Fibroblast of mammary gland (primary cell): ENCODE measurements around the gene CMIP.

Source experiments
- DNase-seq: peaks from one replicate; pipeline ENCODE4 v3.0.0-alpha.2; 2010; ENCODE audit warnings: low read depth
- H3K4me3 ChIP-seq: 2 replicates; pipeline ENCODE4 v1.5.1; 2011; ENCODE audit warnings: low read depth, mild to moderate bottlenecking, low read length, moderate library complexity; ENCODE audit not compliant: control insufficient read depth
- CTCF ChIP-seq: conservative IDR thresholded peaks from 2 replicates; pipeline ENCODE4 v1.5.1; 2011; ENCODE audit warnings: low read depth, low read length, inconsistent platforms; ENCODE audit not compliant: control insufficient read depth, insufficient read depth

CMIP gene

GRCh38 chr16:81530296-81530721, 85.7 kb downstream of the CMIP start:
- no peak for DNase-seq
- no peak for TF ChIP-seq CTCF
- no peak overlapping the region for H3K4me3 ChIP-seq

- TF ChIP-seq CTCF, result no peak
- no peak overlapping the region for H3K4me3 ChIP-seq
These were observed 86.2 kb downstream of the CMIP start for GRCh38 chr16:81530814-81531213.

GRCh38 chr16:81531419-81531821, 86.8 kb downstream of the CMIP start:
- DNase-seq, result peak; percentile 28
- TF ChIP-seq CTCF, result no peak
- H3K4me3 ChIP-seq, result no peak overlapping the region

More at GRCh38 chr16:81530814-81531213, 86.2 kb downstream of the CMIP start:
- no peak for DNase-seq

GRCh38 chr16:81532491-81533174, 88.0 kb downstream of the CMIP start:
- no peak for TF ChIP-seq CTCF
- H3K4me3 ChIP-seq, result no peak overlapping the region
- no peak for DNase-seq

GRCh38 chr16:81533175-81533507, 88.5 kb downstream of the CMIP start:
- no peak for TF ChIP-seq CTCF
- no peak overlapping the region for H3K4me3 ChIP-seq
- DNase-seq, result no peak

- DNase-seq, result no peak
- H3K4me3 ChIP-seq, result no peak overlapping the region
- no peak for TF ChIP-seq CTCF
These were observed 91.2 kb downstream of the CMIP start for GRCh38 chr16:81535679-81536360.
